ENCODE measurements around the gene SERP2. TPM values are rescaled to one million over a fixed set of nuclear protein-coding genes. Genes with fewer than 3 reads are reported as not detected.

SERP2 gene
- polyA plus RNA-seq, 2 of the 4 experiments (the other 2 are of a cell fraction) = not detected

DNA sequence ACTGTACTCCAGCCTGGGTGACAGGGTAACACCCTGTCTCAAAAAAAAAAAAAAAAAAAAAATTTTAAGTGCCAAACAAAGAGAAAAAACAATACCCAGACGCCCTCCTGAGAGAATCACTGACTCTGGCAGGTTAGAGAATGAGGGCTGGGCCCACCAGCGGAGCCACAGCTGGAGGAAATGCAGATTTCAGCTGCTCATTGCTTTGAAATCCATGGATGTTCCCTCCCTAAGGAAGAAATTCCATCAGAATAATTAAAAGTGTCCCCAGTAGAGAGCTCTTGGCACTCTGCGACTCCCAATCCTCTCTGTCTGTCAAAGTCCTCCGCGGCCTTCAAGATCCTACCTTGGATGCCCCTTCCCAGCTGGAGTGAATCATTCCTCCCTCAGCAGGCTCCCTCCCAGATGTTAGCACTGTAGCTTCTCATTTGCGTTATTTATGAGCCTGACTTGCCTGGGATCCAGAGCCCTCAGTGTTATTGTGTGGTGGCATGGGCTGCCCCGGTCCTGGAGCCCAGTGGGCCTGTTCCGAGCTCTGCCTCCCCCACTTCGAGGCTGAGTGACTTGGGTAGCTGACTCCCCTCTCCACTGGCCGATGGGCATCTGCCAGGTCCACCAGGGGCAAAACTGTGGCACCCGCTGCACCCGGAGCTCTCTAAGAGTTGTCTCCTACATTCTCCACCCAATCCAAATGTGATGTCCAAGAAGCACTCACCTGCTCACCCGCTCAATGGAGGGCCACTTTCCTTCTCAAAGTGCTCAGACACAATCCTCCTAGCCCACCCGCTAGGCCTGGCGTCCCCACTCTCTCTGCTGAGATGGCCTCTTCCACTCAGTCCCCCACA lies 47.0 kb downstream of the SERP2 start:
- TF ChIP-seq, protein P1, sequence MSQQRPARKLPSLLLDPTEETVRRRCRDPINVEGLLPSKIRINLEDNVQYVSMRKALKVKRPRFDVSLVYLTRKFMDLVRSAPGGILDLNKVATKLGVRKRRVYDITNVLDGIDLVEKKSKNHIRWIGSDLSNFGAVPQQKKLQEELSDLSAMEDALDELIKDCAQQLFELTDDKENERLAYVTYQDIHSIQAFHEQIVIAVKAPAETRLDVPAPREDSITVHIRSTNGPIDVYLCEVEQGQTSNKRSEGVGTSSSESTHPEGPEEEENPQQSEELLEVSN (IDR thresholded peaks at IDR 0.05; ENCODE audit: borderline replicate concordance, low read depth) = no peak
- TF ChIP-seq NFE2L2 (conservative IDR thresholded peaks at IDR 0.05; ENCODE audit: low read length) (no peak), JUN (IDR thresholded peaks at IDR 0.05) (no peak), CHD2 (IDR thresholded peaks at IDR 0.05; ENCODE audit: low read length, partially characterized antibody) (no peak), HOXB5 (CRISPR knock-in tag; IDR thresholded peaks at IDR 0.05) (no peak), JUNB (IDR thresholded peaks at IDR 0.05) (no peak), RFX5 (IDR thresholded peaks at IDR 0.05) (no peak)
- TF ChIP-seq, protein P2, sequence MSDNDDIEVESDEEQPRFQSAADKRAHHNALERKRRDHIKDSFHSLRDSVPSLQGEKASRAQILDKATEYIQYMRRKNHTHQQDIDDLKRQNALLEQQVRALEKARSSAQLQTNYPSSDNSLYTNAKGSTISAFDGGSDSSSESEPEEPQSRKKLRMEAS (IDR thresholded peaks at IDR 0.05) = no peak
- TF ChIP-seq, protein P3, sequence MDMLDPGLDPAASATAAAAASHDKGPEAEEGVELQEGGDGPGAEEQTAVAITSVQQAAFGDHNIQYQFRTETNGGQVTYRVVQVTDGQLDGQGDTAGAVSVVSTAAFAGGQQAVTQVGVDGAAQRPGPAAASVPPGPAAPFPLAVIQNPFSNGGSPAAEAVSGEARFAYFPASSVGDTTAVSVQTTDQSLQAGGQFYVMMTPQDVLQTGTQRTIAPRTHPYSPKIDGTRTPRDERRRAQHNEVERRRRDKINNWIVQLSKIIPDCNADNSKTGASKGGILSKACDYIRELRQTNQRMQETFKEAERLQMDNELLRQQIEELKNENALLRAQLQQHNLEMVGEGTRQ (IDR thresholded peaks at IDR 0.05) = no peak
- TF ChIP-seq, protein P4, sequence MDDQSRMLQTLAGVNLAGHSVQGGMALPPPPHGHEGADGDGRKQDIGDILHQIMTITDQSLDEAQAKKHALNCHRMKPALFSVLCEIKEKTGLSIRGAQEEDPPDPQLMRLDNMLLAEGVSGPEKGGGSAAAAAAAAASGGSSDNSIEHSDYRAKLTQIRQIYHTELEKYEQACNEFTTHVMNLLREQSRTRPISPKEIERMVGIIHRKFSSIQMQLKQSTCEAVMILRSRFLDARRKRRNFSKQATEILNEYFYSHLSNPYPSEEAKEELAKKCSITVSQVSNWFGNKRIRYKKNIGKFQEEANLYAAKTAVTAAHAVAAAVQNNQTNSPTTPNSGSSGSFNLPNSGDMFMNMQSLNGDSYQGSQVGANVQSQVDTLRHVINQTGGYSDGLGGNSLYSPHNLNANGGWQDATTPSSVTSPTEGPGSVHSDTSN (IDR thresholded peaks at IDR 0.05) = no peak
- TF ChIP-seq, protein P5, sequence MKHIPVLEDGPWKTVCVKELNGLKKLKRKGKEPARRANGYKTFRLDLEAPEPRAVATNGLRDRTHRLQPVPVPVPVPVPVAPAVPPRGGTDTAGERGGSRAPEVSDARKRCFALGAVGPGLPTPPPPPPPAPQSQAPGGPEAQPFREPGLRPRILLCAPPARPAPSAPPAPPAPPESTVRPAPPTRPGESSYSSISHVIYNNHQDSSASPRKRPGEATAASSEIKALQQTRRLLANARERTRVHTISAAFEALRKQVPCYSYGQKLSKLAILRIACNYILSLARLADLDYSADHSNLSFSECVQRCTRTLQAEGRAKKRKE (CRISPR knock-in tag; IDR thresholded peaks at IDR 0.05; ENCODE audit: low read depth) = no peak
- POLR2A ChIA-PET = interaction anchor here (1.2 kb wide), 1 partner anchor 16 kb away, joined by 4 read pairs; no protein-coding TSS in a partner anchor
- H3K9me3 ChIP-seq = no peaks in the 10 kb centered on the region
- H3K27ac ChIP-seq = 0 out of 6 replicates have a peak overlapping the region, but pooled peaks of 1 of the 2 experiments have one; percentile 11
- no peak for DNase-seq (ENCODE audit: low read depth in 1 of 2, low spot score in 1 of 2)
- WGBS (ENCODE audit: missing lambda C conversion rate) = 85% methylated on average over 14 of the region's 15 CpGs
- ATAC-seq = no peak
- no peak for FAIRE-seq
- H3K4me1 ChIP-seq = no peaks in the 10 kb centered on the region
- CTCF ChIA-PET = interaction anchor here (1.3 kb wide), 1 partner anchor 515 kb away, joined by 3 read pairs; no protein-coding TSS in a partner anchor
- H3K4me2 ChIP-seq = no peak overlapping the region
- H3K4me3 ChIP-seq = no peak overlapping the region

DNA sequence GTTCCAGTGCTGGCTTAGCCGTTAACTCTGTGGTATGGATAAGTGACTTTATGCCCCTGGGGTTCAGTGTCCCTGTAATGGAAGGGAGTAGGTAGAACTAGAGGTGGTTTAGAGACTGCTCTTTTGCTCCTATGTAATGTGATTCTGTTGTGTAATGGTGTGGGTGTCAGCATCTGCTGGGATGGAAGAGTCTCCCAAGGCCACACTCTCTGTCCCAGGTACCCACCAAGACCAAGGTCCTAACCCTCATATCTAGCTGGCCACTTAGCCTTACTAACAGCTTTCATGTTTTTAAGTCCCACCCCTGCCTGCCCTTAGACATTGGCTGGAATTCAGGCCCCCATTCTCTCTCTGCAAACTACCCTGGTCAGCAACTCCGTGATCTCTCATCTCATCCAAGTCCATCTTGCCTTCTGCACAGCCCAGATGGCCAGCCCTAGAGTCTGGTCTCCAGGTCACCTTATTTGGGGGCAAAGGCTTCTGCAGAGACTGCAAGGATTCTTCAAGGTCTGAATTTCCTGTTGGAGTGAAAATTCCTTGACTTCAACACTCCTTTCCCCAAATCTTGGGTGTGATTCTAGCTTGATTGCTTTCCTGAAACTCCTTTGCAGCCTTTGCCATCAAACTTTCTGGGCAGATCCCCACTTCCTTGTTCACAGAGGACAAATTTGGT lies 48.4 kb downstream of the SERP2 start:
- ChIA-PET CTCF (interaction anchor here (0.8 kb wide), 1 partner anchor 514 kb away, joined by 5 read pairs; no protein-coding TSS in a partner anchor), POLR2A (no interaction called here)
- ATAC-seq (no peak), FAIRE-seq (no peak), DNase-seq (ENCODE audit: low read depth in 1 of 2, low spot score in 1 of 2) (no peak)
- Histone ChIP-seq H3K4me2 (no peak overlapping the region), H3K27ac (no peak overlapping the region), H3K4me1 (no peaks in the 10 kb centered on the region), H3K4me3 (no peak overlapping the region), H3K9me3 (no peaks in the 10 kb centered on the region)
- 78% methylated on average over 2 of the region's 2 CpGs for WGBS (ENCODE audit: missing lambda C conversion rate)
- TF ChIP-seq, protein P6, sequence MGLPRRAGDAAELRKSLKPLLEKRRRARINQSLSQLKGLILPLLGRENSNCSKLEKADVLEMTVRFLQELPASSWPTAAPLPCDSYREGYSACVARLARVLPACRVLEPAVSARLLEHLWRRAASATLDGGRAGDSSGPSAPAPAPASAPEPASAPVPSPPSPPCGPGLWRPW (IDR thresholded peaks at IDR 0.05) = no peak
- TF ChIP-seq EHF (CRISPR knock-in tag; IDR thresholded peaks at IDR 0.05) = no peak
- TF ChIP-seq, protein P5 (CRISPR knock-in tag; IDR thresholded peaks at IDR 0.05; ENCODE audit: low read depth) = no peak
- TF ChIP-seq ZFP36 (IDR thresholded peaks at IDR 0.05; ENCODE audit: borderline replicate concordance, partially characterized antibody) = no peak
- TF ChIP-seq NFE2L2 (conservative IDR thresholded peaks at IDR 0.05; ENCODE audit: low read length) = no peak
- no peak for TF ChIP-seq CHD2 (IDR thresholded peaks at IDR 0.05; ENCODE audit: low read length, partially characterized antibody)
- TF ChIP-seq CHD4 (IDR thresholded peaks at IDR 0.05; ENCODE audit: borderline replicate concordance) = no peak
- TF ChIP-seq HOXB5 (CRISPR knock-in tag; IDR thresholded peaks at IDR 0.05) = no peak
- no peak for TF ChIP-seq ZC3H11A (IDR thresholded peaks at IDR 0.05)
- TF ChIP-seq, protein P7, sequence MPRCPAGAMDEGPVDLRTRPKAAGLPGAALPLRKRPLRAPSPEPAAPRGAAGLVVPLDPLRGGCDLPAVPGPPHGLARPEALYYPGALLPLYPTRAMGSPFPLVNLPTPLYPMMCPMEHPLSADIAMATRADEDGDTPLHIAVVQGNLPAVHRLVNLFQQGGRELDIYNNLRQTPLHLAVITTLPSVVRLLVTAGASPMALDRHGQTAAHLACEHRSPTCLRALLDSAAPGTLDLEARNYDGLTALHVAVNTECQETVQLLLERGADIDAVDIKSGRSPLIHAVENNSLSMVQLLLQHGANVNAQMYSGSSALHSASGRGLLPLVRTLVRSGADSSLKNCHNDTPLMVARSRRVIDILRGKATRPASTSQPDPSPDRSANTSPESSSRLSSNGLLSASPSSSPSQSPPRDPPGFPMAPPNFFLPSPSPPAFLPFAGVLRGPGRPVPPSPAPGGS (IDR thresholded peaks at IDR 0.05) = no peak
- TF ChIP-seq, protein P8, sequence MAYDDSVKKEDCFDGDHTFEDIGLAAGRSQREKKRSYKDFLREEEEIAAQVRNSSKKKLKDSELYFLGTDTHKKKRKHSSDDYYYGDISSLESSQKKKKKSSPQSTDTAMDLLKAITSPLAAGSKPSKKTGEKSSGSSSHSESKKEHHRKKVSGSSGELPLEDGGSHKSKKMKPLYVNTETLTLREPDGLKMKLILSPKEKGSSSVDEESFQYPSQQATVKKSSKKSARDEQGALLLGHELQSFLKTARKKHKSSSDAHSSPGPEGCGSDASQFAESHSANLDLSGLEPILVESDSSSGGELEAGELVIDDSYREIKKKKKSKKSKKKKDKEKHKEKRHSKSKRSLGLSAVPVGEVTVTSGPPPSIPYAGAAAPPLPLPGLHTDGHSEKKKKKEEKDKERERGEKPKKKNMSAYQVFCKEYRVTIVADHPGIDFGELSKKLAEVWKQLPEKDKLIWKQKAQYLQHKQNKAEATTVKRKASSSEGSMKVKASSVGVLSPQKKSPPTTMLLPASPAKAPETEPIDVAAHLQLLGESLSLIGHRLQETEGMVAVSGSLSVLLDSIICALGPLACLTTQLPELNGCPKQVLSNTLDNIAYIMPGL (CRISPR knock-in tag; IDR thresholded peaks at IDR 0.05; ENCODE audit: borderline replicate concordance) = no peak
- TF ChIP-seq NPAS2 (CRISPR knock-in tag; IDR thresholded peaks at IDR 0.05; ENCODE audit: borderline replicate concordance) = no peak
- no peak for TF ChIP-seq FOSL2 (IDR thresholded peaks at IDR 0.05)
- TF ChIP-seq FOSL2 (CRISPR knock-in tag; IDR thresholded peaks at IDR 0.05) = no peak
- TF ChIP-seq TP53 (CRISPR knock-in tag; IDR thresholded peaks at IDR 0.05) = no peak
- TF ChIP-seq CEBPB (IDR thresholded peaks at IDR 0.05) = no peak
- no peak for TF ChIP-seq HDAC2 (IDR thresholded peaks at IDR 0.05)

Data from A549 (cell line).